A549 (cell line): Measurements from ENCODE around the gene OSCP1. TPM values are rescaled to one million over a fixed set of nuclear protein-coding genes. Genes with fewer than 3 reads are reported as not detected.

ENCODE experiments used
- ATAC-seq, 2 experiments: fragments of 200-7000 bp in 1 of 2; fragments of >200 bp in 1 of 2; cut with Nextera tagmentation in 1 of 2; cut with Tn5 transposase in 1 of 2; 3 replicates each; pipeline versions ENCODE4 v1.8.0 to v1.9.1; 2018 to 2020; ENCODE audit warnings: mild to moderate bottlenecking in 1 of 2, moderate library complexity in 1 of 2
- CTCF ChIA-PET: fragments of 300-600 bp; sonication (Branson Sonifier 250); formaldehyde crosslinking; extraction: SDS; loops from one replicate; lab custom pipeline; 2021; ENCODE audit warnings: antibody characterized with exemption, inconsistent platforms; lab: Yijun Ruan, JAX
- POLR2A ChIA-PET: fragments of 350-600 bp; formaldehyde crosslinking; extraction: SDS; loops from one replicate; lab custom pipeline; 2021; ENCODE audit warnings: antibody characterized with exemption, inconsistent platforms; lab: Yijun Ruan, JAX
- DNase-seq, 2 experiments: peaks; one replicate each; pipeline versions ENCODE4 v3.0.0 to v3.0.0-alpha.2; 2011 to 2016; ENCODE audit warnings: low read depth in 1 of 2, low spot score in 1 of 2
- FAIRE-seq: peaks from 2 replicates; lab custom pipeline; 2011; peaks lifted over from hg19 to GRCh38; lab: Jason Lieb, UNC
- H3K27ac ChIP-seq, 2 experiments: fragments of >200 bp; sonication (Bioruptor Twin); formaldehyde crosslinking; 3 replicates each; pipeline ENCODE4 v1.5.1; 2016 to 2017
- H3K4me1 ChIP-seq: fragments of >200 bp; sonication (Bioruptor Twin); formaldehyde crosslinking; 3 replicates; pipeline ENCODE4 v1.6.1; 2016
- H3K4me2 ChIP-seq: fragments of >200 bp; sonication (Bioruptor Twin); formaldehyde crosslinking; 3 replicates; pipeline ENCODE4 v1.6.1; 2016
- H3K4me3 ChIP-seq: fragments of >200 bp; sonication (Bioruptor Twin); formaldehyde crosslinking; 3 replicates; pipeline ENCODE4 v1.5.1; 2016
- H3K9me3 ChIP-seq: fragments of >200 bp; sonication (Bioruptor Twin); formaldehyde crosslinking; 3 replicates; pipeline ENCODE4 v1.6.1; 2016
- CBX8 ChIP-seq: fragments of 200-600 bp; sonication (generic); IDR thresholded peaks from 2 replicates; pipeline ENCODE4 v1.6.1; 2016
- CEBPB ChIP-seq, 2 experiments: fragments of >200 bp in 1 of 2; sonication (Bioruptor Twin) in 1 of 2; formaldehyde crosslinking in 1 of 2; IDR thresholded peaks; 2 replicates each; pipeline ENCODE4 v1.6.1; 2012 to 2016
- CHD2 ChIP-seq: fragments of 150-350 bp; IDR thresholded peaks from 2 replicates; pipeline ENCODE4 v1.6.1; 2014; ENCODE audit warnings: low read length; ENCODE audit not compliant: partially characterized antibody
- CHD4 ChIP-seq: fragments of 200-600 bp; sonication (generic); IDR thresholded peaks from 2 replicates; pipeline ENCODE4 v1.6.1; 2016; ENCODE audit warnings: antibody characterized with exemption, mild to moderate bottlenecking, borderline replicate concordance
- EHF ChIP-seq: fragments of 250-450 bp; sonication (Bioruptor Pico); IDR thresholded peaks from 2 replicates; pipeline ENCODE4 v1.5.0; 2020; ENCODE audit warnings: mild to moderate bottlenecking
- EHMT2 ChIP-seq: fragments of 200-600 bp; sonication (generic); IDR thresholded peaks from 2 replicates; pipeline ENCODE4 v1.6.1; 2016; ENCODE audit warnings: antibody characterized with exemption, low read depth, mild to moderate bottlenecking, moderate library complexity
- ELK1 ChIP-seq: fragments of 150-350 bp; IDR thresholded peaks from 2 replicates; pipeline ENCODE4 v1.6.1; 2014; ENCODE audit warnings: low read depth, mild to moderate bottlenecking, low read length
- EP300 ChIP-seq, 2 experiments: fragments of >200 bp; sonication (Bioruptor Twin); formaldehyde crosslinking; IDR thresholded peaks; 2 replicates in 1 of 2; 3 replicates in 1 of 2; pipeline ENCODE4 v1.6.1; 2016 to 2017
- ESRRA ChIP-seq: fragments of 150-350 bp; IDR thresholded peaks from 2 replicates; pipeline ENCODE4 v1.6.1; 2014; ENCODE audit warnings: mild to moderate bottlenecking, low read length, borderline replicate concordance
- GATA3 ChIP-seq: IDR thresholded peaks from 2 replicates; pipeline ENCODE4 v1.6.1; 2012; ENCODE audit warnings: borderline replicate concordance
- HDAC2 ChIP-seq: fragments of 200-600 bp; sonication (generic); IDR thresholded peaks from 2 replicates; pipeline ENCODE4 v1.6.1; 2016
- HEYL ChIP-seq: fragments of 250-450 bp; sonication (Bioruptor Pico); IDR thresholded peaks from 2 replicates; pipeline ENCODE4 v1.8.0; 2021; ENCODE audit warnings: mild to moderate bottlenecking, moderate library complexity
- HOXA7 ChIP-seq: fragments of 250-450 bp; sonication (Bioruptor Pico); IDR thresholded peaks from 2 replicates; pipeline ENCODE4 v1.5.0; 2020; ENCODE audit warnings: mild to moderate bottlenecking, moderate library complexity
- HOXB13 ChIP-seq: fragments of 250-450 bp; sonication (Bioruptor Pico); IDR thresholded peaks from 2 replicates; pipeline ENCODE4 v1.5.0; 2020; ENCODE audit warnings: low read depth, mild to moderate bottlenecking, moderate library complexity
- JUNB ChIP-seq: fragments of >200 bp; sonication (Bioruptor Twin); formaldehyde crosslinking; IDR thresholded peaks from 2 replicates; pipeline ENCODE4 v1.6.1; 2016
- KDM1A ChIP-seq: fragments of 200-600 bp; sonication (generic); IDR thresholded peaks from 2 replicates; pipeline ENCODE4 v1.6.1; 2016; ENCODE audit warnings: low read depth, mild to moderate bottlenecking
- KDM5A ChIP-seq: fragments of 200-600 bp; sonication (generic); IDR thresholded peaks from 2 replicates; pipeline ENCODE4 v1.6.1; 2016; ENCODE audit warnings: antibody characterized with exemption, mild to moderate bottlenecking
- MAFK ChIP-seq: fragments of 450-650 bp; IDR thresholded peaks from 2 replicates; pipeline ENCODE4 v1.6.1; 2014; ENCODE audit not compliant: partially characterized antibody
- MYC ChIP-seq: IDR thresholded peaks from 2 replicates; pipeline ENCODE4 v1.6.1; 2012; ENCODE audit warnings: mild to moderate bottlenecking, inconsistent platforms, low read length, improper control_type of control experiment, borderline replicate concordance
- NR3C1 ChIP-seq: fragments of >200 bp; sonication (Bioruptor Twin); formaldehyde crosslinking; IDR thresholded peaks from 3 replicates; pipeline ENCODE4 v1.6.1; 2017
- PHF8 ChIP-seq: fragments of 200-600 bp; sonication (generic); IDR thresholded peaks from 2 replicates; pipeline ENCODE4 v1.6.1; 2016; ENCODE audit warnings: low read depth, mild to moderate bottlenecking, antibody characterized with exemption, moderate library complexity, borderline replicate concordance
- RAD21 ChIP-seq, 2 experiments: fragments of >200 bp in 1 of 2; sonication (Bioruptor Twin) in 1 of 2; formaldehyde crosslinking in 1 of 2; IDR thresholded peaks in 1 of 2; conservative IDR thresholded peaks in 1 of 2; 2 replicates in 1 of 2; 3 replicates in 1 of 2; pipeline ENCODE4 v1.6.1; 2012 to 2018; ENCODE audit warnings: inconsistent platforms in 1 of 2
- RFX5 ChIP-seq: fragments of 450-650 bp; IDR thresholded peaks from 2 replicates; pipeline ENCODE4 v1.7.1; 2014; ENCODE audit warnings: antibody characterized with exemption, mild to moderate bottlenecking, moderate library complexity
- RNF2 ChIP-seq: fragments of 200-600 bp; sonication (generic); IDR thresholded peaks from 2 replicates; pipeline ENCODE4 v1.6.1; 2016; ENCODE audit warnings: low read depth, mild to moderate bottlenecking, antibody characterized with exemption, moderate library complexity, borderline replicate concordance
- SREBF2 ChIP-seq: fragments of 450-650 bp; IDR thresholded peaks from 2 replicates; pipeline ENCODE4 v1.6.1; 2014; ENCODE audit warnings: mild to moderate bottlenecking, moderate library complexity
- TP53 ChIP-seq: fragments of 250-450 bp; sonication (Bioruptor Pico); IDR thresholded peaks from 2 replicates; pipeline ENCODE4 v1.5.0; 2021; ENCODE audit warnings: mild to moderate bottlenecking, moderate library complexity
- ZC3H11A ChIP-seq: fragments of 450-650 bp; IDR thresholded peaks from 2 replicates; pipeline ENCODE4 v1.6.1; 2014; ENCODE audit warnings: antibody characterized with exemption, mild to moderate bottlenecking
- ZSCAN20 ChIP-seq: fragments of 250-450 bp; sonication (Bioruptor Pico); IDR thresholded peaks from 2 replicates; pipeline ENCODE4 v1.8.0; 2022; ENCODE audit warnings: mild to moderate bottlenecking, moderate library complexity
- WGBS: methylation state at CpG from one replicate; pipeline ENCODE4 v1.1.6; 2017; ENCODE audit errors: missing lambda C conversion rate; 5-methylcytosine and 5-hydroxymethylcytosine counted together
- polyA plus RNA-seq, 4 experiments: library from polyadenylated mRNA; depleted of rRNA in 3 of 4; stranded (reverse); fragments of >200 nt; fragmentation: RNase III in 1 of 4; extraction: RNeasy Plus Mini Kit Qiagen cat#74134 plus additional on column Dnase treatment in 1 of 4; gene quantifications; 2 replicates in 3 of 4; 3 replicates in 1 of 4; pipeline ENCODE4 v1.2.3, GENCODE V29; 2011 to 2017
- TF ChIP-seq, protein P1 (sequence below): fragments of 250-450 bp; sonication (Bioruptor Pico); IDR thresholded peaks from 2 replicates; pipeline ENCODE4 v1.5.0; 2020; ENCODE audit warnings: low read depth, mild to moderate bottlenecking, moderate library complexity
- TF ChIP-seq, protein P2 (sequence below): IDR thresholded peaks from 2 replicates; pipeline ENCODE4 v1.6.1; 2012
- TF ChIP-seq, protein P3 (sequence below): fragments of >200 bp; sonication (Bioruptor Twin); formaldehyde crosslinking; IDR thresholded peaks from 3 replicates; pipeline ENCODE4 v1.6.1; 2016
- TF ChIP-seq, protein P4 (sequence below): IDR thresholded peaks from 2 replicates; pipeline ENCODE4 v1.6.1; 2012; ENCODE audit warnings: low read depth, borderline replicate concordance
- TF ChIP-seq, protein P5 (sequence below): fragments of 450-650 bp; IDR thresholded peaks from 2 replicates; pipeline ENCODE4 v1.6.1; 2014; ENCODE audit warnings: antibody characterized with exemption

OSCP1 gene
- polyA plus RNA-seq, 2 of the 4 experiments (the other 2 are of a cell fraction) = 4.6 to 6.6 TPM

- CTCF ChIA-PET = interaction anchor here (1.3 kb wide), 1 partner anchor 17 kb away, joined by 3 read pairs; no protein-coding TSS in a partner anchor
These were observed 13.2 kb upstream of the OSCP1 start for GRCh38 chr1:36463463-36463802.

GRCh38 chr1:36458910-36459309, 8.7 kb upstream of the OSCP1 start:
- ATAC-seq (no peak), FAIRE-seq (no peak), DNase-seq (no peak)
- POLR2A ChIA-PET = interaction anchor here (0.6 kb wide), 1 partner anchor 274 kb away, joined by 3 read pairs; no protein-coding TSS in a partner anchor
- no peak overlapping the region for H3K4me3 ChIP-seq
- 83% methylated on average over 3 of the region's 3 CpGs for WGBS
- CTCF ChIA-PET = no interaction called here
- H3K4me2 ChIP-seq = no peak overlapping the region
- peaks cover 7% of the 10 kb centered on the region; the same call in 1 of the 3 replicates for H3K4me1 ChIP-seq
- H3K27ac ChIP-seq = no peak overlapping the region
- no peaks in the 10 kb centered on the region for H3K9me3 ChIP-seq
- TF ChIP-seq MYC = no peak
- no peak for TF ChIP-seq RNF2
- no peak for TF ChIP-seq ELK1
- TF ChIP-seq GATA3 = no peak
- TF ChIP-seq CEBPB (IDR thresholded peaks at IDR 0.05) = no peak
- TF ChIP-seq ESRRA = no peak
- no peak for TF ChIP-seq TP53 (CRISPR knock-in tag)
- TF ChIP-seq, protein P1, sequence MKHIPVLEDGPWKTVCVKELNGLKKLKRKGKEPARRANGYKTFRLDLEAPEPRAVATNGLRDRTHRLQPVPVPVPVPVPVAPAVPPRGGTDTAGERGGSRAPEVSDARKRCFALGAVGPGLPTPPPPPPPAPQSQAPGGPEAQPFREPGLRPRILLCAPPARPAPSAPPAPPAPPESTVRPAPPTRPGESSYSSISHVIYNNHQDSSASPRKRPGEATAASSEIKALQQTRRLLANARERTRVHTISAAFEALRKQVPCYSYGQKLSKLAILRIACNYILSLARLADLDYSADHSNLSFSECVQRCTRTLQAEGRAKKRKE (CRISPR knock-in tag) = no peak
- TF ChIP-seq CHD2 = no peak
- TF ChIP-seq HOXB13 (CRISPR knock-in tag) = no peak
- no peak for TF ChIP-seq EHF
- TF ChIP-seq KDM1A = no peak
- TF ChIP-seq, protein P2, sequence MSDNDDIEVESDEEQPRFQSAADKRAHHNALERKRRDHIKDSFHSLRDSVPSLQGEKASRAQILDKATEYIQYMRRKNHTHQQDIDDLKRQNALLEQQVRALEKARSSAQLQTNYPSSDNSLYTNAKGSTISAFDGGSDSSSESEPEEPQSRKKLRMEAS = no peak
- no peak for TF ChIP-seq HOXA7

More at GRCh38 chr1:36463463-36463802, 13.2 kb upstream of the OSCP1 start:
- Histone ChIP-seq H3K9me3 (no peaks in the 10 kb centered on the region), H3K4me3 (peak overlapping the region; percentile 79), H3K27ac (peak overlapping the region; percentile 92 to 95), H3K4me2 (peak overlapping the region; percentile 86), H3K4me1 (peaks cover 19% of the 10 kb centered on the region)
- 22% methylated on average over 6 of the region's 6 CpGs for WGBS
- TF ChIP-seq MAFK (no peak), CBX8 (no peak), RFX5 (no peak), NR3C1 (no peak), ESRRA (no peak)
- TF ChIP-seq, protein P3, sequence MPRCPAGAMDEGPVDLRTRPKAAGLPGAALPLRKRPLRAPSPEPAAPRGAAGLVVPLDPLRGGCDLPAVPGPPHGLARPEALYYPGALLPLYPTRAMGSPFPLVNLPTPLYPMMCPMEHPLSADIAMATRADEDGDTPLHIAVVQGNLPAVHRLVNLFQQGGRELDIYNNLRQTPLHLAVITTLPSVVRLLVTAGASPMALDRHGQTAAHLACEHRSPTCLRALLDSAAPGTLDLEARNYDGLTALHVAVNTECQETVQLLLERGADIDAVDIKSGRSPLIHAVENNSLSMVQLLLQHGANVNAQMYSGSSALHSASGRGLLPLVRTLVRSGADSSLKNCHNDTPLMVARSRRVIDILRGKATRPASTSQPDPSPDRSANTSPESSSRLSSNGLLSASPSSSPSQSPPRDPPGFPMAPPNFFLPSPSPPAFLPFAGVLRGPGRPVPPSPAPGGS = no peak
- TF ChIP-seq, protein P4, sequence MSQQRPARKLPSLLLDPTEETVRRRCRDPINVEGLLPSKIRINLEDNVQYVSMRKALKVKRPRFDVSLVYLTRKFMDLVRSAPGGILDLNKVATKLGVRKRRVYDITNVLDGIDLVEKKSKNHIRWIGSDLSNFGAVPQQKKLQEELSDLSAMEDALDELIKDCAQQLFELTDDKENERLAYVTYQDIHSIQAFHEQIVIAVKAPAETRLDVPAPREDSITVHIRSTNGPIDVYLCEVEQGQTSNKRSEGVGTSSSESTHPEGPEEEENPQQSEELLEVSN = no peak
- POLR2A ChIA-PET = interaction anchor here (0.6 to 1.5 kb wide), 7 partner anchors 9 to 314 kb away, joined by 3 to 16 read pairs (median 7); partner anchors contain the start of genes OSCP1 and TRAPPC3
- no peak for FAIRE-seq
- ATAC-seq = peak in 1 of 2 experiments; percentile 38; a peak in 3 of 6 replicates
- DNase-seq = no peak

DNA sequence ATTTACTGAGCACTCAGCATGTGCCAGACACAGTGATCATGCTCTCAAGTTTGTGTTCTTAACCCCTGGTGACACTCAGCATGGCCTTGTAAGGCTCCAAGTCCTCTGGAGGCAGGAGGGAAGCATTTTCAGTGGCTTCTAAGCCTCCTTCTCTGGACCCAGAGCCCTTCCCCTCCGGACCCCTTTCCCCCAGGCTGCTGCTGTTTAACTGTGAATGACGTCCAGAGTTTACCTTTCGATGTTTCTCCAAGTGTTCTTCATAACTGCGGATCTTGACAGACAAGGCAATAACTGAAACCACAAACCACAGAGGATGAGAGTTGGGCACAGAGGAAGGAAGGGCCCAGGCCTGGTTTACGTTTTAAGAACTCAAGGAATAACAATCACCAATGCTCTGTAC, 7.4 kb upstream of the OSCP1 start:
- Histone ChIP-seq H3K4me3 (no peak overlapping the region), H3K4me1 (peaks cover 5% of the 10 kb centered on the region; the same call in 1 of the 3 replicates), H3K4me2 (no peak overlapping the region), H3K27ac (no peak overlapping the region), H3K9me3 (no peaks in the 10 kb centered on the region)
- DNase-seq (no peak), FAIRE-seq (no peak), ATAC-seq (no peak)
- WGBS = 89% methylated on average over 5 of the region's 5 CpGs
- POLR2A ChIA-PET = no interaction called here
- CTCF ChIA-PET = no interaction called here
- TF ChIP-seq HEYL (CRISPR knock-in tag) (no peak), KDM5A (no peak), PHF8 (no peak), HDAC2 (no peak), EP300 (IDR thresholded peaks at IDR 0.05) (no peak), SREBF2 (no peak), JUNB (no peak), ZSCAN20 (no peak), EHMT2 (no peak), CHD2 (no peak), RAD21 (conservative IDR thresholded peaks at IDR 0.05 in 1 of 2, IDR thresholded peaks at IDR 0.05 in 1 of 2) (no peak), ZC3H11A (no peak), CHD4 (no peak)
- TF ChIP-seq, protein P5, sequence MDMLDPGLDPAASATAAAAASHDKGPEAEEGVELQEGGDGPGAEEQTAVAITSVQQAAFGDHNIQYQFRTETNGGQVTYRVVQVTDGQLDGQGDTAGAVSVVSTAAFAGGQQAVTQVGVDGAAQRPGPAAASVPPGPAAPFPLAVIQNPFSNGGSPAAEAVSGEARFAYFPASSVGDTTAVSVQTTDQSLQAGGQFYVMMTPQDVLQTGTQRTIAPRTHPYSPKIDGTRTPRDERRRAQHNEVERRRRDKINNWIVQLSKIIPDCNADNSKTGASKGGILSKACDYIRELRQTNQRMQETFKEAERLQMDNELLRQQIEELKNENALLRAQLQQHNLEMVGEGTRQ = no peak
- TF ChIP-seq, protein P4 = no peak
